Stimulated activated CD4-positive, alpha-beta T cell treated with anti-CD3 and anti-CD28 coated beads, Interleukin-1b, Interleukin-23, amount 100 ng/mL, for 1 hour (primary cell): ENCODE data around the gene PIK3CD.
"Not testable (repeated sequence)": the region's sequence is repeated elsewhere in the genome, so short reads cannot be mapped to it uniquely, and the experiment has no call there.

ENCODE experiments used
- DNase-seq, 2 donors: peaks; one replicate each; pipeline ENCODE4 v3.0.0-alpha.2; 2020; ENCODE audit warnings: low read depth in 2 of 2

The PIK3CD gene

DNA sequence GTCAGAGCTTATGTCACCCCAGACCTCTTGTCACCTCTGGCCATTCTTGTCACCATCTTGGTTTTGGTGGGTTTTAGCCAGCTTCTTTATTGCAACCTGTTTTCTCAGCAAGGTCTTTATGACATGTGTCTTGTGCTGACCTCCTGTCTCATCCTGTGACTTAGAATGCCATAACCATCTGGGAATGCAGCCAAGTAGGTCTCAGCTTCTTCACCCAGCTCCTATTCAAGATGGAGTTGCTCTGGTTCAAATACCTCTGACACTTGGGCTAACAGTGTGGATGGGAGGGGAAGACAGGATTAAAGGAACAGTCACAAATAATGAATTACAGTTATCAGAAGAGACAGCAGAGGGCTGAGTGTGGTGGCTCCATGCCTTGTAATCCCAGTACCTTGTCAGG lies 30.5 kb upstream of the PIK3CD start:
- no peak for DNase-seq

- no peak for DNase-seq
Measured at GRCh38 chr1:9624081-9624480, 27.4 kb upstream of the PIK3CD start.

DNA sequence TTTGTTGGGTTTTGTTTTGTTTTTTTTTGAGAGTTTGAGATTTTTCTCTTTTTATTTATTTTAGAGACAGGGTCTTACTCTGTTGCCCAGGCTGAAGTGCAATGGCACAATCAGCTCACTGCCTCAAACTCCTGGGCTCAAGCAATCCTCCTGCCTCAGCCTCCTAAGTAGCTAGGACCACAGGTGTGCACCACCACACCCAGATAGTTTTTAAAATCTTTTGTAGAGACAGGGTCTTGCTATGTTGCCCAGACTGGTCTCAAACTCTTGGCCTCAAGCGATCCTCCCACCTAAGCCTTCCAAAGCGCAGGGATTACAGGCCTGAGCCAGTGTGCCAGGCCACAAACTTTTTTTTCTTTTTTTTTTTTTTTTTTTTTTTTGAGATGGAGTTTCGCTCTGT lies 26.5 kb upstream of the PIK3CD start:
- DNase-seq: not testable (repeated sequence)

- no peak for DNase-seq
Measured at GRCh38 chr1:9626201-9626608, 25.3 kb upstream of the PIK3CD start.

- DNase-seq: peak in 1 of 2 donors; percentile 47
Measured at GRCh38 chr1:9628541-9629444, 22.7 kb upstream of the PIK3CD start.

GRCh38 chr1:9629445-9630201 lies 21.9 kb upstream of the PIK3CD start:
- DNase-seq: peak in 1 of 2 donors; percentile 39

GRCh38 chr1:9630331-9631111 lies 21.0 kb upstream of the PIK3CD start:
- no peak for DNase-seq

- DNase-seq: no peak
Measured at GRCh38 chr1:9631613-9632012, 19.9 kb upstream of the PIK3CD start.

DNA sequence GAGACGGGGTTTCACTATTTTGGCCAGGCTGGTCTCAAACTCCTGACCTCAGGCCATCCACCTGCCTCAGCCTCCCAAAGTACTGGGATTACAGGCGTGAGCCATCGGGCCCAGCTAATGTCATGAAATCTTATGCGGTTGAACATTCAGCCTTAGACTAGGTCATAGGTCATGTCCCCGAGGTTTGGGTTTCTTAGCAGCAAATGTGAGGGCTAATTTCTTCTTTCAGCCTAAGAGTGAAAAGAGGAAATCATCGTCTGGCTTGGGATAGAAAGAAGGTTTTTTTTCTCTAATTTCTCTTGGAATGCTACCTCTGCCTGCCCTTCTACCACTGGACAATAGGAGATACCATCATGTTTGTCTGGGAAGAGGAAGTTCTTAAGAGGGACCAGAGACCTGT lies 18.0 kb upstream of the PIK3CD start:
- DNase-seq: no peak

DNA sequence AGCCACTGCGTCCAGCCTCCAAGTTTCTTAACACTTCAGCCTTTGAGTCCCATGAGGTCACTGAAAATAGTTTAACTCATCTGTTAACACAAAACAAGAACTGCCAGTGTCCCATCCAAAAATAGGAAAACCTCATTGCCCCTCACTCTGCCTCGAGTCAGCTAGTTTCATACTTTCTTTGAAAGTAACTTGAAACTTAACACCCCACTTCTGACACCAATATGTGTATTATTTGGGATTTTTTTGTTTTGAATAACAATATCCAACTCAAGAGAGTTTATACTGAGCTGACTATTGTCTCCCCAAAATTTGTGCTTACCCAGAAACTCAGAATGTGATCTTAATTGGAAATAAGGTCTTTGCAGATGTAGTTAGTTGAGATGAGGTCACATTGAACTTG lies 16.9 kb upstream of the PIK3CD start:
- no peak for DNase-seq

- no peak for DNase-seq
Measured at GRCh38 chr1:9639227-9639626, 12.3 kb upstream of the PIK3CD start.

DNA sequence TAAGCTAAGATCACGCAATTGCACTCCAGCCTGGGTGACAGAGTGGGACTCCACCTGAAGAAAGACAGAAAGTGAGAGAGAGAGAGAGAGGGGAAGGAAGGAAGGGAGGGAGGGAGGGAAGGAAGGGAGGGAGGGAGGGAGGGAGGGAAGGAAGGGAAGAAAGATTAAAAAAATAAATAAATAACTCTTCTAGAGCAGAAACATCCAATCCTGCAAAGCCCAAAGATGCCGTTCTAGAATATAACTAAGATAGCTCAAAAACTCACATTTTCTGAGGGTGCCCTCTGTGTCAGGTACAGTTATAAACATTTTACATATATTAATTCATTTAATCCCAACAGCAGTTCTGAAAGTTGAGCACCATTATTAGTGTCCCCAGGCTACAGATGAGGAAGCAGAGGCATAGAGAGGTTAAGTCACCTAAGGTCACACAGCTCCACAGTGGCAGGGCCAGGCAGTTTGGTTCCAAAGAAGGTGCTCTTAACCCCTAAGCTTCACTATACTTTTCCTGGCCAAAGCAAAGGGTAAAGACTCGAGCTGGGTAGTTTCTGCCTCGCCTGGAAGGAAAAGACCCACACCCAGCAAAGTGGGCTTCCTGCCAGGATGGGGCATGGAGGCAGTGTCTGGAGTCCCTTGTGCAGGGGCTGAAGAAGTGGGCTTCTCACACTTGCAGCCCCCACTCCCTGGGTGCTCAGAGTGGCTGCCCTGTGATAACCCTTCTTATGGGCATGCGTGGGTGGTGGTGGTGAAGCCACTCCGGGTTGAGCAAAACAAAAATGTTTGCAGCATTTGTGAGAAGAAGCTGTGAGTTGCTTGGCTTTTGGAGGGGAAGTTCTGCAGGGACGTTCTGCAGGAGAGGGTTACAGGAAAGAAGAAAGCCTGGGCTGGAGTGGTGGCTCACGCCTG lies 7.9 kb upstream of the PIK3CD start:
- DNase-seq: no peak

- no peak for DNase-seq
Measured at GRCh38 chr1:9646037-9646436, 5.5 kb upstream of the PIK3CD start.

DNA sequence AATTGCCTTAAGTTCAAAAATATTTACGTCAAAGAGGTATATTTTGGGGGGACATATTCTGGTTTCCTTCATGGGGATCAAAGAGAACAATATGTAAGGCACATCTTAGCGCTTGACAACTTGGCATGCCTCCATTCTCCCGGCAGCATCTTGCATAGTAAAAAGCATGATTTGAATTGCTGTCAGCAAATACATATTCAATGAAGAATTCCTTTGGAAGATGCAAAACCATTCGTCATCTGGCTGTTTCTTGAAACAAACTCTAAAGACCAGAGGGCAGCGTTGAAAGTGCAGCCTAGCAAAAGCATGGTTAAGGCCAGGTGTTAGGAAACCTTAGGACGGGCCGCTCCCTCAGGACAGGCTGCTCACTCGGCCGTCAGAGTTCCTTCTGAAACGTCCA lies 3.4 kb upstream of the PIK3CD start:
- DNase-seq: no peak

DNA sequence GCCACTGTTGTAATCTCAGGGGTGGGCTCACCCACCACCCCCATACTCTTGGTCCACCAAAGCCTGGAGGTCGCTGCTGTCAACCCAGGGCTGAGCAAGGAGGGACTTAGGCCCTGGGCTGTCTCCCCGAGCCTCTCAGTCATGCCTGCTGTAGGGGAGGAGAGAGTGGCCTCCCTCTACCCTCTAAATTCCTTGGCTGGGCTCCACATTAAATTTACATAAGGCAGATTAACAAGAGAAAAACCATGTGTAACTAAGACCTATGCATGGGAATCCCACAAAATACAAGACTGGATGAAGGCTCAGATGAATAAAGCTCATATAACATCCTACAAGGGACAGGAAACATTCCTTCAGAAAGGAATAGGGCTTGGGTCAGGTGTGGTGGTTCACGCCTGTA lies 1.8 kb upstream of the PIK3CD start:
- DNase-seq: no peak

- no peak for DNase-seq
Measured at GRCh38 chr1:9651220-9651564, 339 bp upstream of the PIK3CD start.

- peak in 1 of 2 donors; percentile 23 for DNase-seq
Measured at GRCh38 chr1:9652379-9653209, 1.1 kb downstream of the PIK3CD start.

GRCh38 chr1:9653210-9653490 lies 1.6 kb downstream of the PIK3CD start:
- no peak for DNase-seq

DNA sequence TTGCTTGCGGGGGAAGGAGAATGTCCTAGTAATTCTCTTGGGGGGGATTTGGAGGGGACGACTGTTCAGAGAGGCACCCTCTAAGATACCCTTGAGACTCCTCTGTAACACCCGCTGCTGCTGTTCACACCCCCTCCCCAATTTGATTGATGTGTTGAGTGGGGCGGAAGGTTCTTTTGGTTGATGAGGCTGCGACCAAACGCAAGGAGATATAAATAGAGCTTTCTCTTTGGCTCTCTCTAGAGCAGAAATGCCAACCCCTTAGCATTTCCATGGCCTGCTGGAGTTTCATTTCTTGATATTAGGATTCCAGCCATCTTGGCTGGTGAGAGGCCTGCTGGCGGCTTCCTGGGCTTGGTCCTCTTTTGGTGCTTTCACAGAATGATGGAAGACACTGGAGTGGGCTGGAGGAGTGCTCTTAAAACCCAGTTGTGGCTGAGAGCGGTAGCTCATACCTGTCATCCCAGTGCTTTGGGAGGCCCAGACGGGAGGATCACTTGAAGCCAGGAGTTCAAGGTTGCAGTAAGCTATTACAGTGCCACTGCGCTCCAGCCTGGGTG lies 2.0 kb downstream of the PIK3CD start:
- no peak for DNase-seq
